Upper lobe of left lung (tissue), 6 donors: ENCODE data around the gene CSPG4. TPM values are rescaled to one million over a fixed set of nuclear protein-coding genes. Genes with fewer than 3 reads are reported as not detected.
A peak's percentile ranks its signal among the peaks of the same experiment; 100 is the strongest.

ENCODE experiments used
- ATAC-seq, 2 donors: fragments of 200-7000 bp; cut with Tn5 transposase; one replicate each; pipeline ENCODE4 v1.9.1; 2022; ENCODE audit warnings: mild to moderate bottlenecking in 2 of 2, moderate library complexity in 2 of 2; ENCODE audit not compliant: low FRiP score in 2 of 2
- DNase-seq, 2 donors: peaks; one replicate each; pipeline ENCODE4 v3.0.0-alpha.2; 2019 to 2020
- H3K27ac ChIP-seq, 4 donors: fragments of 200-600 bp; sonication (generic); one replicate each; pipeline ENCODE4 v1.5.1; 2016 to 2019
- H3K27me3 ChIP-seq, 4 donors: fragments of 200-600 bp; sonication (generic); one replicate each; pipeline ENCODE4 v1.5.1; 2017 to 2019
- H3K36me3 ChIP-seq, 4 donors: fragments of 200-600 bp; sonication (generic); one replicate each; pipeline ENCODE4 v1.5.1; 2016 to 2019
- H3K4me1 ChIP-seq, 4 donors: fragments of 200-600 bp; sonication (generic); one replicate each; pipeline ENCODE4 v1.5.1; 2018 to 2019
- H3K4me3 ChIP-seq, 4 donors: fragments of 200-600 bp; sonication (generic); one replicate each; pipeline ENCODE4 v1.5.1; 2017 to 2019; ENCODE audit warnings: mild to moderate bottlenecking in 2 of 4, moderate library complexity in 1 of 4
- H3K9me3 ChIP-seq, 4 donors: fragments of 200-600 bp; sonication (generic); one replicate each; pipeline ENCODE4 v1.5.1; 2018 to 2019
- CTCF ChIP-seq, 6 experiments: fragments of 450-650 bp in 4 of 6; fragments of 200-600 bp in 2 of 6; sonication (generic) in 2 of 6; IDR thresholded peaks; one replicate each; pipeline ENCODE4 v1.5.1; 2016 to 2019; ENCODE audit warnings: antibody characterized with exemption in 6 of 6
- EP300 ChIP-seq, 4 donors: sonication (generic); formaldehyde crosslinking; IDR thresholded peaks; one replicate each; pipeline ENCODE4 v1.5.1; 2017; ENCODE audit warnings: antibody characterized with exemption in 4 of 4, control low read depth in 2 of 4
- POLR2A ChIP-seq, 4 donors: fragments of 450-650 bp; IDR thresholded peaks; one replicate each; pipeline ENCODE4 v1.5.1; 2016 to 2017; ENCODE audit warnings: antibody characterized with exemption in 4 of 4, mild to moderate bottlenecking in 2 of 4
- POLR2AphosphoS5 ChIP-seq, 2 donors: sonication (generic); formaldehyde crosslinking; IDR thresholded peaks; one replicate each; pipeline ENCODE4 v1.5.1; 2017; ENCODE audit warnings: antibody characterized with exemption in 2 of 2
- WGBS, 2 donors: methylation state at CpG; one replicate each; pipeline ENCODE4 v1.1.5; 2017 to 2018; 5-methylcytosine and 5-hydroxymethylcytosine counted together
- total RNA-seq, 6 donors: library from RNA; depleted of rRNA in 4 of 6; stranded (reverse); fragments of >200 nt in 4 of 6; gene quantifications; one replicate each; pipeline versions ENCODE4 v1.1.0 to v1.2.1, GENCODE V29; 2016 to 2021
- donor health status: DM: no; HTN: no; CAD: no; lungs with moderate emphysema.
- donor health status: DM: no; HTN: yes; CAD: no; lungs with severe emphysema.

CSPG4 gene
- total RNA-seq, 6 donors from 2014 or later = 8.5 to 38.3 (median 17.7) TPM

- DNase-seq (no peak), ATAC-seq (no peak)
- no peak for TF ChIP-seq POLR2A (IDR thresholded peaks at IDR 0.05)
- TF ChIP-seq CTCF (IDR thresholded peaks at IDR 0.05) = no peak
- no peak for TF ChIP-seq POLR2AphosphoS5 (IDR thresholded peaks at IDR 0.05)
- no peak for TF ChIP-seq EP300 (IDR thresholded peaks at IDR 0.05)
- no peak overlapping the region for H3K27ac ChIP-seq
- no peaks in the 10 kb centered on the region for H3K27me3 ChIP-seq
- 64 to 73% methylated on average over 10 of the region's 10 CpGs for WGBS, 2 donors
- no peak overlapping the region for H3K4me3 ChIP-seq
- H3K4me1 ChIP-seq = peaks cover 17 to 21% (median 20%) of the 10 kb centered on the region in 4 donors
- no peaks in the 10 kb centered on the region for H3K36me3 ChIP-seq
- H3K9me3 ChIP-seq = no peaks in the 10 kb centered on the region
These were observed 16.9 kb upstream of the CSPG4 start for GRCh38 chr15:75729326-75730069.

- no peaks in the 10 kb centered on the region for H3K36me3 ChIP-seq
- peak in 1 of 2 donors; percentile 58 for DNase-seq
- H3K27ac ChIP-seq = no peak overlapping the region
- H3K4me1 ChIP-seq = peaks cover 24 to 33% (median 31%) of the 10 kb centered on the region in 4 donors
- ATAC-seq = peak in 1 of 2 donors; percentile 22
- H3K9me3 ChIP-seq = no peaks in the 10 kb centered on the region
- no peaks in the 10 kb centered on the region for H3K27me3 ChIP-seq
- H3K4me3 ChIP-seq = no peak overlapping the region
- TF ChIP-seq EP300 (IDR thresholded peaks at IDR 0.05) = no peak
- TF ChIP-seq CTCF (IDR thresholded peaks at IDR 0.05) = peak; percentile 42 to 73 (median 60)
- 56 to 73% methylated on average over 12 to 17 of the region's 17 CpGs for WGBS, 2 donors
These were observed 15.4 kb upstream of the CSPG4 start for GRCh38 chr15:75727851-75728715.

- 80 to 81% methylated on average over 18 to 20 of the region's 20 CpGs for WGBS, 2 donors
- Histone ChIP-seq H3K9me3 (no peaks in the 10 kb centered on the region), H3K27ac (no peak overlapping the region), H3K4me1 (peaks cover 15 to 23% (median 20%) of the 10 kb centered on the region in 4 donors), H3K27me3 (no peaks in the 10 kb centered on the region), H3K4me3 (no peak overlapping the region), H3K36me3 (no peaks in the 10 kb centered on the region)
- ATAC-seq (no peak), DNase-seq (no peak)
- TF ChIP-seq POLR2AphosphoS5 (IDR thresholded peaks at IDR 0.05) = no peak
These were observed 14.4 kb upstream of the CSPG4 start for GRCh38 chr15:75727031-75727531.

GRCh38 chr15:75725719-75726607, 13.3 kb upstream of the CSPG4 start:
- H3K4me1 ChIP-seq = peaks cover 7 to 16% (median 13%) of the 10 kb centered on the region in 4 donors

More at GRCh38 chr15:75725719-75726607, 13.3 kb upstream of the CSPG4 start:
- DNase-seq = no peak
- Histone ChIP-seq H3K27ac (no peak overlapping the region), H3K9me3 (no peaks in the 10 kb centered on the region), H3K4me3 (no peak overlapping the region), H3K27me3 (no peaks in the 10 kb centered on the region), H3K36me3 (no peaks in the 10 kb centered on the region)
- ATAC-seq = no peak
- TF ChIP-seq POLR2A (IDR thresholded peaks at IDR 0.05) (no peak), EP300 (IDR thresholded peaks at IDR 0.05) (no peak), CTCF (IDR thresholded peaks at IDR 0.05) (no peak), POLR2AphosphoS5 (IDR thresholded peaks at IDR 0.05) (no peak)
- WGBS, 2 donors = 87 to 88% methylated on average over 7 to 11 of the region's 11 CpGs
